ENCODE data around the gene AVPR1A.

Gene AVPR1A

DNA sequence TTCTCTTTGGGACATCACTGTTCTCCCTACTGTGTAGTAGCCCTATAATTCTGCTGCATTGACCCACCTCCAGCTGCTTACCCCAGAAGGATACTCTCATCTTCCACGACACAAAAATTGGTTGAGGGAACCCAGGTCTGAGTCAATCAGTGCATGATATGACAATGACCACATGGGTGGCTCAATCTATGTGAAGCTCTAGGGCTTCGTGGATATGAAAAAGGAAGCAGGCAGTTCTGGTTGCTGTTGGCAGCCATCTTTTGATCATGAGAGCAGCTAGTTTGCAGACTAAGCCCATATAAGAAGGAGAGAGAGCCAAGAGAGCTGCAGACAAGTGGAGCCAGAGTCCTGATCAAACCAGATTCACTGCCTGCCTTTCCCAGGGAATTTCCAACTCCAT is 57.9 kb downstream of the AVPR1A start:
- Histone ChIP-seq H3F3A (ENCODE audit: control insufficient read depth, insufficient read depth) (no peaks in the 10 kb centered on the region), H3K27me3 (ENCODE audit: control insufficient read depth, low read length) (0 out of 2 replicates have a peak, but pooled peaks cover 2% of the 10 kb centered on the region), H3K27ac (ENCODE audit: low read depth, low read length) (no peak overlapping the region), H3K36me3 (ENCODE audit: control insufficient read depth, low read length) (no peaks in the 10 kb centered on the region), H3K9me3 (ENCODE audit: control insufficient read depth, insufficient read depth, low read length) (no peaks in the 10 kb centered on the region), H4K20me1 (ENCODE audit: control insufficient read depth, insufficient read depth, low read depth, low read length) (no peaks in the 10 kb centered on the region), H3K4me3 (ENCODE audit: low read length) (no peak overlapping the region), H3K4me1 (ENCODE audit: control insufficient read depth, low read length) (no peaks in the 10 kb centered on the region), H3K9me2 (replicated peaks; ENCODE audit: control insufficient read depth, low read length) (no peaks in the 10 kb centered on the region), H3K79me2 (ENCODE audit: control insufficient read depth, low read length) (no peaks in the 10 kb centered on the region), H3K4me2 (ENCODE audit: low read length) (no peak overlapping the region)
- no peak for TF ChIP-seq EZH2phosphoT487 (IDR thresholded peaks at IDR 0.05; ENCODE audit: borderline replicate concordance, low read length)
- TF ChIP-seq, protein P1, sequence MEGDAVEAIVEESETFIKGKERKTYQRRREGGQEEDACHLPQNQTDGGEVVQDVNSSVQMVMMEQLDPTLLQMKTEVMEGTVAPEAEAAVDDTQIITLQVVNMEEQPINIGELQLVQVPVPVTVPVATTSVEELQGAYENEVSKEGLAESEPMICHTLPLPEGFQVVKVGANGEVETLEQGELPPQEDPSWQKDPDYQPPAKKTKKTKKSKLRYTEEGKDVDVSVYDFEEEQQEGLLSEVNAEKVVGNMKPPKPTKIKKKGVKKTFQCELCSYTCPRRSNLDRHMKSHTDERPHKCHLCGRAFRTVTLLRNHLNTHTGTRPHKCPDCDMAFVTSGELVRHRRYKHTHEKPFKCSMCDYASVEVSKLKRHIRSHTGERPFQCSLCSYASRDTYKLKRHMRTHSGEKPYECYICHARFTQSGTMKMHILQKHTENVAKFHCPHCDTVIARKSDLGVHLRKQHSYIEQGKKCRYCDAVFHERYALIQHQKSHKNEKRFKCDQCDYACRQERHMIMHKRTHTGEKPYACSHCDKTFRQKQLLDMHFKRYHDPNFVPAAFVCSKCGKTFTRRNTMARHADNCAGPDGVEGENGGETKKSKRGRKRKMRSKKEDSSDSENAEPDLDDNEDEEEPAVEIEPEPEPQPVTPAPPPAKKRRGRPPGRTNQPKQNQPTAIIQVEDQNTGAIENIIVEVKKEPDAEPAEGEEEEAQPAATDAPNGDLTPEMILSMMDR (IDR thresholded peaks at IDR 0.05; ENCODE audit: low read depth, low read length, poor library complexity, severe bottlenecking): no peak

Measured in DOHH2 (cell line).